Measurements from ENCODE around the gene AFF1.
A peak's percentile ranks its signal among the peaks of the same experiment; 100 is the strongest.
"Not testable (repeated sequence)": the region's sequence is repeated elsewhere in the genome, so short reads cannot be mapped to it uniquely, and the experiment has no call there.

AFF1 gene

GRCh38 chr4:87011340-87012034, 76.7 kb downstream of the AFF1 start:
- DNase-seq (ENCODE audit: low read depth) = peak; percentile 53

- DNase-seq (ENCODE audit: low read depth) = no peak
Measured at GRCh38 chr4:87012265-87012953, 77.6 kb downstream of the AFF1 start.

GRCh38 chr4:87012954-87013308, 78.1 kb downstream of the AFF1 start:
- DNase-seq (ENCODE audit: low read depth) = not testable (repeated sequence)

GRCh38 chr4:87014284-87014782, 79.5 kb downstream of the AFF1 start:
- DNase-seq (ENCODE audit: low read depth) = no peak

- no peak for DNase-seq (ENCODE audit: low read depth)
Measured at GRCh38 chr4:87015416-87015815, 80.6 kb downstream of the AFF1 start.

- DNase-seq (ENCODE audit: low read depth) = no peak
Measured at GRCh38 chr4:87017580-87018342, 83.0 kb downstream of the AFF1 start.

GRCh38 chr4:87018753-87019152, 83.9 kb downstream of the AFF1 start:
- DNase-seq (ENCODE audit: low read depth) = no peak

GRCh38 chr4:87019246-87019791, 84.5 kb downstream of the AFF1 start:
- no peak for DNase-seq (ENCODE audit: low read depth)

- DNase-seq (ENCODE audit: low read depth) = no peak
Measured at GRCh38 chr4:87019898-87020297, 85.1 kb downstream of the AFF1 start.

GRCh38 chr4:87024201-87024600, 89.4 kb downstream of the AFF1 start:
- DNase-seq (ENCODE audit: low read depth) = no peak

- DNase-seq (ENCODE audit: low read depth) = no peak
Measured at GRCh38 chr4:87025023-87025613, 90.3 kb downstream of the AFF1 start.

- no peak for DNase-seq (ENCODE audit: low read depth)
Measured at GRCh38 chr4:87025614-87026041, 90.8 kb downstream of the AFF1 start.

- no peak for DNase-seq (ENCODE audit: low read depth)
Measured at GRCh38 chr4:87026800-87027495, 92.1 kb downstream of the AFF1 start.

- DNase-seq (ENCODE audit: low read depth) = no peak
Measured at GRCh38 chr4:87029356-87029755, 94.5 kb downstream of the AFF1 start.

- no peak for DNase-seq (ENCODE audit: low read depth)
Measured at GRCh38 chr4:87030124-87030523, 95.3 kb downstream of the AFF1 start.

GRCh38 chr4:87030755-87031441, 96.1 kb downstream of the AFF1 start:
- DNase-seq (ENCODE audit: low read depth) = no peak

GRCh38 chr4:87031920-87032319, 97.1 kb downstream of the AFF1 start:
- DNase-seq (ENCODE audit: low read depth) = no peak

GRCh38 chr4:87032884-87033533, 98.2 kb downstream of the AFF1 start:
- DNase-seq (ENCODE audit: low read depth) = peak; percentile 62

GRCh38 chr4:87033902-87034301, 99.1 kb downstream of the AFF1 start:
- no peak for DNase-seq (ENCODE audit: low read depth)

GRCh38 chr4:87034527-87034926, 99.7 kb downstream of the AFF1 start:
- DNase-seq (ENCODE audit: low read depth) = no peak

Measured in fibroblast of the conjunctiva (primary cell).